ENCODE data around the gene POLR1A.

The POLR1A gene

GRCh38 chr2:86021396-86022378, 84.0 kb downstream of the POLR1A start:
- DNase-seq (ENCODE audit: low spot score) = no peak

- DNase-seq (ENCODE audit: low spot score) = no peak
These were observed 84.7 kb downstream of the POLR1A start for GRCh38 chr2:86020984-86021383.

DNA sequence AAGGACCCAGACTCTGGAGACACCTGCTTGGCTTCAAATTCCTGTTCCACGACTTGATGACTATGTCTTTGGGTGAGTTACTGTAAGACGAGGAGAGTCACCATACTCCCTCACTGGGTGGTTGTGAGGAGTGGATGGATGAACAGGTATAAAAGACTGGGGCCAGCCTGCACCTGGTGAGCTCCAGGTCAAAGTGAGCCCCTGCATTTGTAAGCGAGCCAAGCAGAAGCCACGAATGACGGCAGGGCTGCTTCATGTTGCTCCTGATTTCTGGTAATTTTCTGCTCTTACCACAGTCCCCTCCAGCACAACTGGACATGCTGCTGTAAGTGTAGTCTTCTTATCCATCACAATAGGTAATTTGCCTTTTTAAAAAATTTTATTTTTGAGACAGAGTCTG, 86.6 kb downstream of the POLR1A start:
- DNase-seq (ENCODE audit: low spot score) = no peak

- no peak for DNase-seq (ENCODE audit: low spot score)
These were observed 87.5 kb downstream of the POLR1A start for GRCh38 chr2:86017901-86018896.

GRCh38 chr2:86016581-86016980, 89.1 kb downstream of the POLR1A start:
- DNase-seq (ENCODE audit: low spot score) = no peak

DNA sequence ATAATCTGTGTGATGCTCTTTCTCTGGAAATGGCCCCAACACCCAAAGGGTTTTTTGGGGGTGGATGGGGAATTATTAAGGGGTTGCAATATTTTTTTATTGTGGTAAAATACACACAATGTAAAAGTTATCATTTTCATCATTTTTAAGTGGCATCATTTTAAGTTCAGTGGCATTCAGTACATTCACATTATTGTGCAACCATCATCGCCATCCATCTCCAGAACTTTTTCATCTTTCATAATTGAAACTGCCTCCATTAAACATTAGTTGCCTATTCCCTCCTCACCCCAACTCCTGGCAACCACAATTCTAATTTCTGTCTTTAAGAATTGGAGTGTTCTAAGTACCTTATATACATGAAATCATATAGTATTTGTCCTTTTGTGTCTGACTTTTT, 90.0 kb downstream of the POLR1A start:
- DNase-seq (ENCODE audit: low spot score) = no peak

- no peak for DNase-seq (ENCODE audit: low spot score)
These were observed 90.7 kb downstream of the POLR1A start for GRCh38 chr2:86015006-86015405.

- no peak for DNase-seq (ENCODE audit: low spot score)
These were observed 91.2 kb downstream of the POLR1A start for GRCh38 chr2:86014493-86014892.

DNA sequence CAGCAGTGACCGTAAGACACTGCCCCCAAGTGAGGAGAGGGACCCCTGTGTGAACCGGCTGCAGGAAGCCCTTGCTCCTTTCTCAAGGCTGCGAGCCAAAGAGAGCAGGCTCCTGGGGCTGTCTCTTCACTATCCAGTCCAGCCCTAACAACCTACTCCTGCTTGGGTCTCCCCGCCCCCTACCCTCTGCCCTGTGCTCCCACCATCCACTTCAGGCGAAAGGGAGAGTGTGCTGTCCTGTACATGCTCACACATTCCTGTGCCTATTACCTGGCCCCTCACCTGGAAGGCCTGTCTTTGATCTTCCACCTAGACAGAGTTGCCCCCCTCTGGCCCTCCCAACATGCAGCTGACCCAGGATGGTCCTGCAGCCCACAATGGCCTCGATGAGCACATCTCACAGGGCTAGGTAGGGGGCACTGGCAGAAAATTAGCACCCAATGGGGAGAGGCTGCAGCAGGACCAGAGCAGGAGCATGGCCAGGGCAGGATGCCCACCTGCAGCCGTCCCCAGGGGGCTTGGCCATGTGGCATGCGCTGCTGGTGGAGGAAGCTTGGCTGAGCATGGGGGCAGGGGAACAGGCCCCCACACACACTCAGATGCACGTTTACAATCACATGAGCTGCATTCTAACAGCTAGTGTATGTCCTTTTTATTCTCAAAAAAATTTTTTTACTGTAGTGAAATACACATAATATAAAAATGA, 93.5 kb downstream of the POLR1A start:
- DNase-seq (ENCODE audit: low spot score) = no peak

DNA sequence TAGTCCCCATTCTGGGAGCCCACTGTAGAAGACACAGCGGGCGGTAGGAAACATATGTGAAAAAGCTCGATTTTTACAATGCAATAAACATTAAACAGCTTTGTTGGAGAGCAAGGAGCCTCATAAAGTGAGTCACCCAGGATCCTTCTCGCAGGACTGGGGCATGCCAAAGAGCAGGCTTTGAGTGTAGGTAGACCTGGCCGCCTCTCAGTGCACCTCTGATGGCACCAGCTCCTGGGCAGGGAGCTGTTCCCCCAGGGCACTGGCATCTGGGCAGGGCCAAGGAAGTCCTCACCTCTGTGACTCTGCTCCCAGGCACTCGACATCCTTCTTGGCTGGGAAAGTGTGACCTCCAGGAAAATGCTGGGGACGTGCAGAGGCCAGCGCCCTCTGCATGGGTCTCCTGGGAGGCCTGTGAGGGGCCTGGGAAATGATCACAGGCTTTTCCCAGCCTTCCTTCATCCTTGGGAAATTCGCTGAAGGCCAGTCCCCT, 94.2 kb downstream of the POLR1A start:
- no peak for DNase-seq (ENCODE audit: low spot score)

DNA sequence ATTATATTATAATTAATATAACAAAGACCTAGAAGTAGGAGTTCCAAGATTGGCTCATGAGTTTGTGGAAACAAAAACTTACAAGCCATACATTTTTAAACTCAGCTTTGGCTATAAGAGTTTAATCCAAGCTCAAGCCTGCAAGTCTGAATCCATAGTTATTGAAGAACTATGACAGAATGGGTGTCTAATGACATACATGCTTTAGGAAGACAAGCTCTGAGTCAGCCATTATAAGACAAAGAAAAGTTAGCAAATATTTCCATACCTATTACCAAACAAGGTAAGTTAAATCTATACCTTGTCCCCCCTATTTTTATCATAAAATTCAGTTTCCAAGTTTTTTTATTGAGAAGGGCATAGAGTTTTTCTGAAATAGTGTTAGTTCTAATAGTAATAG, 95.6 kb downstream of the POLR1A start:
- DNase-seq (ENCODE audit: low spot score) = no peak

GRCh38 chr2:86006524-86006923, 99.2 kb downstream of the POLR1A start:
- DNase-seq (ENCODE audit: low spot score) = no peak

- DNase-seq (ENCODE audit: low spot score) = no peak
These were observed 101.7 kb downstream of the POLR1A start for GRCh38 chr2:86003967-86004366.

DNA sequence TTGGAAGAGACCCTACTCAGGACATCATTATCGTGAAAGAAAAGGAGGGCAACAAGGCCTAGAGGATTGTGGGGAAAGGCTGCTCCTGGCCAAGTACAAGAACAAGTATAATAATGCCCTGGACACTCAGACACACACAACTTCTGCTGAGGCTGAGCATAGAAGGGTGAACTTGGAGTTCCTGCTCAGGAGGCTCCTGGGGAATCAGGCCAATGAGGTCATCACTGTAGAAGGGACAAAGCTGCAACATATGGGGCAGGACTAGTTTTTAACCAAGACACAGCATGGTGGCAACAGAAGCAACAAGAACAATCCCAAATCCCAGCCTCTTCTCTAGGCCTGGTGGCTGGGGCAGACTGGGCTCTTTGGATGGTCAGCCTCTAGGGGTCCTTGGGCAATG, 102.6 kb downstream of the POLR1A start:
- DNase-seq (ENCODE audit: low spot score) = no peak

GRCh38 chr2:86002375-86002774, 103.3 kb downstream of the POLR1A start:
- DNase-seq (ENCODE audit: low spot score) = no peak

GRCh38 chr2:86001326-86001725, 104.4 kb downstream of the POLR1A start:
- DNase-seq (ENCODE audit: low spot score) = no peak

- no peak for DNase-seq (ENCODE audit: low spot score)
These were observed 104.8 kb downstream of the POLR1A start for GRCh38 chr2:86000938-86001312.

- no peak for DNase-seq (ENCODE audit: low spot score)
These were observed 105.4 kb downstream of the POLR1A start for GRCh38 chr2:86000131-86000937.

GRCh38 chr2:85999061-85999831, 106.4 kb downstream of the POLR1A start:
- DNase-seq (ENCODE audit: low spot score) = peak; percentile 37

All from CD4-positive, alpha-beta T cell treated with Interleukin-6 at 100 ng/mL for 8 hours (primary cell).